GM19328 (cell line): ENCODE results near the gene JAGN1.
"Not testable (repeated sequence)": the region's sequence is repeated elsewhere in the genome, so short reads cannot be mapped to it uniquely, and the experiment has no call there.

ENCODE experiments used
- ATAC-seq: cut with Tn5 transposase; IDR thresholded peaks from one replicate; pipeline ENCODE4 v1.9.1; 2021; ENCODE audit warnings: mild to moderate bottlenecking, moderate library complexity; ENCODE audit not compliant: unreplicated experiment

Gene JAGN1

DNA sequence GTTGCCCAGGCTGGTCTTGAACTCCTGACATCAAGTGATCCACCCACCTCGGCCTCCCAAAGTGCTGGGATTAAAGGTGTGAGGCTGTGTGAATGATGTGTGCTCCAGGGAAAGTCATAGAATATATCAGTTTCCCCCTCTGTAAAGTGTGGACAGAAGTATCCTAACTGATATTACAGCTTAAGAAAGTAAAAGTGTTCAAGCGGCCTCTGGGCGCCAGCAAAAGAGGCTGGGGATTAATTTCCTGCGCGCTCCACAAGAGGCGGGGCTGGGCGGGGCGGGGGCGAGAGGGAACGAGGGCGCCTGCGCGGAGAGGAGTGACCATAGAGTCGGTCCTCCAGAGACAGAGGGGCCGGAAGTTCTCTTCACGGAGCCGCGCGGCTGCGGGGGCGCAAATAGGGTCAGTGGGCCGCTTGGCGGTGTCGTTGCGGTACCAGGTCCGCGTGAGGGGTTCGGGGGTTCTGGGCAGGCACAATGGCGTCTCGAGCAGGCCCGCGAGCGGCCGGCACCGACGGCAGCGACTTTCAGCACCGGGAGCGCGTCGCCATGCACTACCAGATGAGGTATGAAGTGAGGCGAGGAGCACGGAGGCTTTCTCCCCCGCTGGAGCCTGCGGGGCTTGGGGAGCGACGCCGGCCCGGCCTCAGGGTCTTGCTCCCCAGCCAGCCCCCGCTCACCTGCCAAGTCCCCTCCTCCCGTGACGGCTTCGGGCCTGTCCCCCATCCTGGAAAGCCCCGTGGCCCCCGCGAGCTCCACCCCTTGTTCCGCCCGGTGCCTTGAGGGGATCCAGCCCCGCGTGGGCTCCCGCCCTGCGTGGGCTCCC, at the start of gene JAGN1:
JAGN1 (plus strand) TSS at position 362 of the 823 bp plus-strand sequence; CDS start at position 475, 113 bp downstream.
- peak; percentile 75 for ATAC-seq

DNA sequence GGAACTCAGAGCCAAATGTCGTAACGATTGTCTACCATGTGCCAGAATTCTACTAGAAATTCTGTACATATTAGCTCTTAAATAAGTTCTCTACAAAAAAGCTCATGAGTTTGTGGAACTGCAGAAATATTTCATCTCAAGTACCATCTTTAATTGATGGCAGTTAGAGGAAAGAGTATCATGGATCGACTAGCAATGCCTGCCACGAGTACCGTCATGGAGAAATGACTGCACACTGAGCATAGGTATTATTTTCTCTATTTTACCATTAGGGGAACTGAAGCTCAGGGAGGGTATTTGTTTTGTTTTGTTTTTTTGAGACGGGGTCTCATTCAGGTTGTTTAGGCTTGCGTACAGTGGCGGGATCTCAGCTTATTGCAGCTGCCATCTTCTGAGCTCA, 49.4 kb upstream of the JAGN1 start:
- no peak for ATAC-seq

DNA sequence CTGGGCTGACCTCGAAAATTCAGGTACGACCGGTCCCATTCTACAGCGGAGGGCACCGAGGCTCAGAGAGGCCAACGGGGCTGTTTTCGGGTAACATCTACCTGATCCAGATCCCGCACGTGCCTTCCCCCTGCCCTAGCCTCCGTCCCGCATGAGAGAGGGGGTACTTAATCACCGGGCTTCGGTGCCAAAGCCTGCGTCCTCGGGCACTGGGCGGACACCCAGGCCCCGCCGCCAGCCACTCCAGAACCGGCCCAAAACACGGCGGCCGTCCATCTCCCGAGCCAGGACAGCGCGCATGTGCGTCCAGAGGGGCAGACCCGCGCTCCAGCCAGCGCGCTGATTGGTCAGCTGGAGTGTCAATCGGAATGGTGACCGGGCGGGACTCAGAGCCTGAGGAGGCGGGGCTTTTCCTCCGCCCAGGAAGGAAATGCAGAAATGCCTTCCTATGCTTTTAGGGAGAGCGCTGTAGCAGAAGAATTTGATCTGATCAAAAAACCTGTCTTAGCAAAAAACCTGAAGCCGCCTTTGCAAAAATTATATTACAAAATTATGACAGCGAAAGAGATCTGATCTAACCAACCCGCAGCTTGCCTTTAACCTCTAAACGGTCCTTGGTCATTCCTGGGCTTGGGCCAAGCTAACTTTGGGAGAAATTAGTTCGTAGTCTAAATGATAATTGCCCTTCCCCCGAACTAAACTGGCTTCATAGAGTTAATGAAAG, 46.5 kb upstream of the JAGN1 start, which contains the start of gene RPUSD3:
RPUSD3 (minus strand) TSS at position 294 of the 724 bp plus-strand sequence; CDS start at position 276, 18 bp downstream.
- peak; percentile 97 for ATAC-seq

DNA sequence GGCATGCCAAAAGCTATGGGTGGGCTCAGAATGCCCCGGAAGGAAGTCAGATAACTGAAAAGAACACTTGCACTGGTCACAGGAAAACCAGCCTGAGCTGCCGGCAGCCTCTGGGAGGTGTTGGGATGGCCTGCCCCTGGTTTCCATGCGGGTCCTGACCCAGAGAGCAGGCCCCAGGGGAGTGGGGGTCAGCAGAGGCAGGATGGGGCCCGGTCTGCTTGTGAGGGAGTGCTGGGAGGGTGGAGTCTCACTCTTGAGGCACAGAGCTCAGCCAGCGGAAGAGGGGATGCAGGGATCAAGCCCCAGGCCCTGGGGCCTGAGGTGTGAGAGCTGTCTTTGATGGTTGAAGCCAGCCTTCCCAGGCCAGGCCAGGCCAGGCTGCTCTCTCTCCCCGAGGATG, 44.2 kb upstream of the JAGN1 start:
- ATAC-seq, result no peak

DNA sequence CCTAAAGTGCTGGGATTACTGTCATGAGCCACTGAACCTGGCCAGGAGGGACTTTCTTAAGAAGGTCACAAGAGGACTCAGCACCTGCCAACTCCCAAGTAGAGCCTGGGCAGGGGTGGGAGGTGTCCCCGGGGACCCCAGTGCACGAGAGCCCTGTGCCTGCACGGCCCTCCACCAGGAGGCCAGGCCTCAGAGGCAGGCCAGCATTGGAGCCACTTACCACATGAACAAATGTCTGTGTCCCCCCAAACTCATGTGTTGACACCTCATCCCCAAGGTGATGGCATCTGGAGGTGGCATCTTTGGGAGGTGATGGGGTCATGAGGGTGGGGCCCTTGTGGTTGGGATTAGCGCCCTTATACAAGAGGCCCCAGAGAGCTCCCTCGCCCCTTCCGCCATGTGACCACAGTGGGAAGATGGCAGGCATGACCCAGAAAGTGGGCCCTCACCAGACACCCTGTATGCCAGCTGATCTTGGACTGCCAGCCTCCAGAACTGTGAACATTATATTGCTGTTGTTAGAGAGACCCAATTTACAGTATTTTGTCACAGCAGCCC, 43.4 kb upstream of the JAGN1 start:
- no peak for ATAC-seq

DNA sequence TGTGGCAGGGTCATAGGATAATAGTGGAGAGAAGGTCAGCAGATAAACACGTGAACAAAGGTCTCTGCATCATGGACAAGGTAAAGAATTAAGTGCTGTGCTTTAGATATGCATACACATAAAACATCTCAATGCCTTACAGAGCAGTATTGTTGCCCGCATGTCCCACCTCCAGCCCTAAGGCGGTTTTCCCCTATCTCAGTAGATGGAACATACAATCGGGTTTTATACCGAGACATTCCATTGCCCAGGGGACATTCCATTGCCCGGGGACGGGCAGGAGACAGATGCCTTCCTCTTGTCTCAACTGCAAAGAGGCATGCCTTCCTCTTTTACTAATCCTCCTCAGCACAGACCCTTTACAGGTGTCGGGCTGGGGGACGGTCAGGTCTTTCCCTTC, 42.5 kb upstream of the JAGN1 start:
- ATAC-seq, result not testable (repeated sequence)

DNA sequence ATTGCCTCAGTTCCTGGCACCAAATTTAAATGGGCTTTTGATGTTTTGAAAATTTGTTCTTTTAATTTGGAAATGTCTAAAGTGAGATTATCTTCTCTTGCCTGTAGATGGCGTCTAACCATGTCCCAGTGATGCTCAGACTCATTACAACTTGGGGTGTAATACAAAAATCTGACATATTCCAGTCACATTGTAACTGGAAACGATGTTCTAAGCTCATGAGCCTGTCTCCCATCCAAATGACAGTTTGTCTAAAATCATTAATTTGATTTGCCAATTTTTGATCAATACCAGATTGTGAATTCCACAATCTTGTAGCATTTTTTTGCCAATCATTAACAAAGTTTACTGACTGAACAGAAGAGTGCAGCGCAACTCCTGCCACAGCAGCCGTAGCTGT, 41.5 kb upstream of the JAGN1 start:
- not testable (repeated sequence) for ATAC-seq

DNA sequence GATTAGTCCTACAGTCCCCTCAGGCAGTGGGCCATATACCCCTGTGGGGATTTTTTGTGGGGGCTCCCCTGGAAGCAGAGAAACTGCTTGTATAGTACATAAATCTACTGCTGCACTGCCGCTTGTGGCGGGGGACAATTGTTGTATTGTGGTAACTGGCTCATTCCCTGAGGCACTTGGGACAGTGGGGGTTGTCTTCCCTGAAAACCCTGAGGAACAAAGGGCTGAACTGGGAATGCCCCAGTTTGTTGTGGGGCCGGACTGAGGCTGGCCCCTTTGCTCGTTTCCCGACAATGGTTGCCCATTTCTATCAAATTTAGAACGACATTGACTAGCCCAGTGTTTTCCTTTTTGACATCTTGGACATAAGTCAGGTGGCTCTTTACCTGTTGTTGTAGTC, 39.0 kb upstream of the JAGN1 start:
- ATAC-seq, result not testable (repeated sequence)

DNA sequence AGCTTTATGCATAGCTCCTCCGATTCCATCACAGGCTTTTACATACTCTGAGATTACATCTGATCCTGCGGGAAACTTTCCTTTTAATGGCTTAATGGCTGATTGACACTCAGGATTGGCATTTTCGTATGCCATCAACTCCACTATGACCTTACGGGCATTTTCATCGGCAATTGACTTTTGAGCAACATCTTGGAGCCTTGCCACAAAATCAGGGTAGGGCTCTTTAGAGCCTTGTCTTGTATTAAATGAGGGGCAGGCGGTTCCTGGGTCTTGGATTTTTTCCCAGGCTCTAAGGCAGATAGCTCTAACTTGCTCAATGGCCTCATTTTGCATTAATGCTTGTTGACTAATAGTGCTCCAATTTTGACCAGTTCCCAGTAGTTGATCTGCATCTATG, 38.5 kb upstream of the JAGN1 start:
- not testable (repeated sequence) for ATAC-seq

DNA sequence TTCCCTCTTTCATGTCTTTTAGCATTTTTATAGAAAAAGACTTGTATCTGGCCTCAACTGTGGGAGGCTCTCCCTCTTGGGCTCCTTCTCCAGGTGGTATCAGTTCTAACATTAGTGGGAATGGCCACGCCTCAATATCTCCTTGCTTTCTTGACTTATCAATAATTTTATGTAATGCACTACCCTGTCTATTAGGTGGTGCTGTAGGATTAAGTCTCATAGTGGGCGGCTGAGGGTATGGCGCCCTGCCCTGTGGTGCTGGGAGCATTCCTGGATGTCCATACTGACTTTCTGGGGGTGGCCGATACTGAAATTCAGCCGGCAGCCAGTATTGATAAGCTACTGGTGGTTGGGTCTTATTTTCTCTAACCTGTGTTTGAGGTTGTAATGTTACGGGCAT, 37.9 kb upstream of the JAGN1 start:
- no peak for ATAC-seq

DNA sequence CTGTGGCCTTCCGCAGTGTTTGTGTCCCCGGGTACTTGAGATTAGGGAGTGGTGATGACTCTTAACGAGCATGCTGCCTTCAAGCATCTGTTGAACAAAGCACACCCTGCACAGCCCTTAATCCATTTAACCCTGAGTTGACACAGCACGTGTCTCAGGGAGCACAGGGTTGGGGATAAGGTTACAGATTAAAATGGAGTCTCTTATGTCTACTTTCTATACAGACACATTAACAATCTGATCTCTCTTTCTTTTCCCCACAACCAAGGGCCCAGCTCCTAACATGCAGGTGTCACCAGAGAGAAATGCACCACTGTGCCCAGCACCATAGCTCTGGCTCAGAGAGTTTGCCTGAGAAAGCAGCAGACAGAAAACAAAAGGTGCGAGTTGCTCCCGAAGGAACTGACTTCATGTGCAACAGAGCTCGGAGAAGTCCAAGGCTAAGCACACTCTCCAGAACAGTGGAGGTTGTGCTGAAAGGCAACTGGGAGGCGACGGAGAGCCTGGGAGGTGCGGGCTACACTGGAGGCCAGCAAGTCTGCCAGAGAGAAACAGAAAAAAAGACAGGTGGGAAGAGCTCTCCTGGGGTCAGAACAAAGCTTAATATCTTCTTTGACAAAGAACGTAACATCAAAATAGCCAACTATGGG, 36.0 kb upstream of the JAGN1 start:
- not testable (repeated sequence) for ATAC-seq

DNA sequence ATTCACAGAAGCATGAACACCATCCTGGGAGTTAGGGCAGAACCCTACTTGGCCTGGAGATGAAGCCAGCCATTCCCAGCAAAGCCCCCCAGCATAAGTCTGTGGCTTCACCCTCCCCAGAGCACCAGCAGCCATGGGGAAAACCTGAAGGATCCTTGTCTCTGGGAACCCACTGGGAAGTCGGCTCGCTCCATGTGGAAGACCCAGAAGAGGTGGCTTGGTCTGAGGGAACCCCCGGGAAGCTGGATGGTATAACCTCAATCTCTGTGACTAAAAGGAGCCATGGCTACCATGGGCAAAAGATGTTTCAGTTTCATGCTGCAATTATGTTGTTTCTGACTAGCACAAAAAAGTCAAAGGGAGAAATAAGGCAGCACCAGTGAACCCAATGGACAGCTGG, 34.8 kb upstream of the JAGN1 start:
- no peak for ATAC-seq

DNA sequence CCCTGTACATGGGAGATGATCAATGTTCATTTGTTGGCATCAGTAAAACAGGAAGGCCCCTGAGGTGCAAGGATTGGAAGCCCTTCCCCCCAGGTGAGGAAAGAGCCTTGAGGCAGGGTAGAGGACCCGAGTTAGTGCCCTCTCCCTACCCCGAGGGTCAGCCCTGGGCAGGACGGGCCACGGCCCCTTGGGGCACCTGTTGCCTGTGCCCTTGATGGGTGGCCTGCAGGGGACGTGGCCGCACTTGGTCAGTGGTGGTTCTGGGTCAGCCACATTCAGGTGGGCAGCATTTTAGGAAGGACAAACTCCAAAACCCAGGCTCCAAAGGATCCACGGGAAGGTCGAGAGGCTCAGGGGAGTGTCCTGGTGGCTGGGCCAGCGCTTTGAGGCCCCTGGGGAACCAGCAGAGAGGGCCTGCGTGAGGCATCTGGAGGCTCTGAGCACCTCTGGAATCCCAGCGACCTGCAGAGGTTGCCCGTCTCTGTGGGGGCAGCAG, 30.8 kb upstream of the JAGN1 start:
- ATAC-seq, result no peak

DNA sequence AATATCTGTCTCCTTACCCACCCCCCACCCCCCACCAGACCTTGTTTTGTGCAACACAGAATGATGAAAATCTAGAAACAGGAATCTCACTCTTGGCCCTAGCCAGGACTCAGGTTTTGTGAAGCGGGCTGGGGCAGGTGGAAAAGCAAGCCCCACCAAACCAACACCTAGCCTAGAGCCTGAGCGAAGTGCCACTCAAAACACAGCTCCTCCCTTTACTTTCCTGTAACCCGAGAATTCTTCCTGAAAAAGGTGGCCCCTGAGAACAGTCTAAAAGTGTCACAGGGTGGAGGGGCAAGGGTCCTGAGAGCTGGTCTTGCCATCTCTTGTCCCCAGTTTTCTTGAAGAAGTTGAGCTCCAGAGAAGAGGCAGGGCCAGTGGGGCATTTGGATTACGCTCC, 29.2 kb upstream of the JAGN1 start:
- ATAC-seq, result no peak

DNA sequence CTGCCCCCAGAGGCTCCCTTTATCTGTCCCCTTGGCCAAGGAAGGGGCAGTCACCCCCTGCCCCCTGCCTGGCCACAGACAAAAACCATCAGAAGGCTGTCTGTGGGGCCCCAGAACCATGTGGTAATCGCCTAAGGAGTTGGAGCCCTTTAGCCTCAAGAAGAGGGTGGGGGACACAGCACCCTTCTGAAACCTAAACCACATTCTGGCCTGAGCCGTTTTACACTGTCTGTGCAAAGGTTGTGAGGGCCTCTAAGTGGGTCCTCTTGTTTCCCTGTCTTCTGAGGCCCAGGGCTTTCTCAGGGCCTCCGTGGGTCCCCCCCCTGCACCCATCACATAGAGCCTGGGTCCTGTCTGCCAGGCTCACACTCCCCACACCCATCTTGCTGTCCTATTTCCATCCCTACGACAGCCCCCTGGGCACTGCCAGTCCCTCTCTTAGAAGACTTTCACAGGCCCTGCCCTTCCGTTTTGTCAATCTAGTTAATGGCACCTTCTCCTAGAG, 28.7 kb upstream of the JAGN1 start:
- ATAC-seq, result no peak

DNA sequence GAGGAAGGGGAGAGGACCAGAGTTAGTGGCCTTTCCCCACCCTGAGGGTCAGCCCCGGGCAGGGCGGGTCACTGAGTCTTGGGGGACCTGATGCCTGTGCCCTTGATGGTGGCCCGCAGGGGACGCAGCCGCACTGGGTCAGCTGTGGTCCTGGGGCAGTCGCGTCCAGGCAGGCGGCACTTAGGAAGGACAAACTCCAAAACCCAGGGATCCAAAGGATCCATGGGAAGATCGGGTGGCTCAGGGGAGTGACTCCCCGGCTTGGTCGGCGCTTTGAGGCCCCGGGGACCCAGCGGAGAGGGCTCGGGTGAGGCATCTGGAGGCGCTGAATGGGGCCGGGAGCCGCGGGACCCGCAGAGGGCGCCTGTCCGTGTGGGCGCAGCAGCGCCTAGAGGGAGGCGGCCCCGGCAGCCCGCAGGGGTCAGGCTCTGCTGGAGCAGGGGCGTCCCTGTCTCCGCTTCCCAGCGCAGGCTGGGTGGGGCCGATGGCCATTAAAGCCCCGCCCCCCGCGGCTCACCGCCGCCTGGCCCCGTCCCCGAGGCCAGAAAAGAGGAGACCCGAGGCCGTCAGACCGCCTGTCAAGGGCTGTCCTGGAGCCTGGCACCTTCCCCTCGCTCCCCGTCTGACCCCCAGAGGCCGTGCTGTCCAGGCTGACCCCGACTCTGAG, 27.9 kb upstream of the JAGN1 start:
- no peak for ATAC-seq

DNA sequence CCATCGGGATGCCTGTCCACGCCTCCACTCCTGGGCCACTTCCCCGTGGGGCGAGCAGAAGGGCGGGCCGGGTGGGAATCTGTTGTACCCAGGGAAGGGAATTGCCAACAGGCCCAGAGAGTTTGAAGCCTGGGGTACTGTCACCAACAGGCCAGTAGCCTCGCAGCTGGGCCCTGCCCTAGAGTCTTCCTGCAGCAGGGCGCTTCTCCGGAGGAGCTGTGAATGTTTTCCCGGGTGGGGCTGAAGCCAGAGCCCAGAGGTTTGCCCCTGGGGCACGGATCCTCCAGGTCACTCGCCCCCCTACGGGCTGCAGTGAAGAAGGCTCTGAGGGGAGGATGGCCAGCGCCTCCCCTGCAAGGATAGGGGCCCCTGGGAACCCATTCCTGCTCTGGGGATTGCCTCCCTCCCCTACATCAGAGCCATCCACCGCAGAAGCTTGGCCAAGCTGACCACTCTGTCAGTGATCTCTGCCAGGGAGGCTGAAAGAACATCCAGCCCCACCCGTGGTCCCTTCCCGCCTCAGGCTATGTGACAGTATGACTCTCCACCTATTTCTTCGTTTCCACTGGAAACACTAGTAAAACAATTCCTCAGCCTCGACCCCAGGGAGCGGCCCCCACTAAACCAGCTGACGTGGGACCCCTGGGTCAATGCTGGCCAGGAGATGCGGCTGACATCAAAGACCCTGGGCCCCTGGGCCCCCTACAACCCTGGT, 27.2 kb upstream of the JAGN1 start:
- ATAC-seq, result no peak

DNA sequence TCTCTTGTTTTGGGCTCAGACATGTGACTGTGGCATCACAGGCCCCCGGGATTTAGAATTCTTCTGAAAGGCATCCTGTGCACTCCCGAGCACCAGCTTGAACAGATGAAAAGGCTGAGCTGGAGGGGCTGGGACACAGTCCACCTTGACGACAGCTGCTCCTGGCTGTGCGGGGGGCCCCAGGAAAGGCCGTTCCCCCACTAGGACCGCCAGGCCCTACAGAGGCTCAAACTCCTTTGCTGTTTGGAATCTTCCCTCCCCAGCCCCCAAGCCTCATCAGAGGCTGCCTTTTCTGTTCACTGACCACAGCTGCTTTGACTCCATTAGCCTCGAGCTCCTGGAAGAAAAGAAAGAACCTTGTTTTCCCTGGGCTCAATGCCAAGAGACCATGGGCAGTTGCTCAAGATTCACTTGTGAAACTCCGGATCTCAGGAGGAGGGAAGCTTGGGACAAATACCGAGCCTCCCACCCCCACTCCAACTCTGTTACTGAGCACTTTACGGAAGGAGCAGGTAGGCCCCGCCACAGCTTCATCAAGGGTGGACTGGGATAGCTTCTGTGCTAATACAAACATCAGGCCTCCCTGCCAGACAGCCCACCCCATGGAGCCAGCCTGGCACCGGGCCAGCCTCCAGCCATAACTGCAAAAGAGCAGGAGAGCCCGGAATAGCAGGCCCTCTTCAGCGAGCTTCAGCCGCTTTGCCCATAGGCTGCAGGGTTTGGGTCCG, 26.0 kb upstream of the JAGN1 start:
- no peak for ATAC-seq

DNA sequence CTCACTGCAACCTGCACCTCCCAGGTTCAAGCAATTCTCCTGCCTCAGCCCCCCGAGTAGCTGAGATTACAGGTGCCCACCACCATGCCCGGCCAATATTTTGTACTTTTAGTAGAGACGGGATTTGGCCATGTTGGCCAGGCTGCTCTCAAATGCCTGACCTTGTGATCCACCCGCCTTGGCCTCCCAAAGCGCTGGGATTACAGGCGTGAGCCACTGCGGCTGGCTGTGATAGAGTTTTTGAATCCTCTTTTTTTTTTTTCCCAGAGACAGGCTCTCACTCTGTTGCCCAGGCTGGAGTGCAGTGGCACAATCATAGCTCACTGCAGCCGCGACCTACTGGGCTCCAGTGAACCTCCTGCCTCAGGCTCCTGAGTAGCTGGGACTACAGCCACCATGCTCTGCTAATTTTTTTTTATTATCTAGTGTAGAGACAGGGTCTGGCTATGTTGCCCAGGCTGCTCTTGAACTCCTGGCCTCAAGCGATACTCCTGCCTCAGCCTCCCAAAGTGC, 25.2 kb upstream of the JAGN1 start:
- ATAC-seq, result not testable (repeated sequence)
